Left renal pelvis (tissue), 4 donors: ENCODE results near the gene IAPP. TPM values are rescaled to one million over a fixed set of nuclear protein-coding genes. Genes with fewer than 3 reads are reported as not detected.
"Not testable (repeated sequence)": the region's sequence is repeated elsewhere in the genome, so short reads cannot be mapped to it uniquely, and the experiment has no call there.

Experiments
- DNase-seq, 4 donors: peaks; one replicate each; pipeline ENCODE4 v3.0.0-alpha.2; 2013; ENCODE audit warnings: low read depth in 4 of 4, low spot score in 3 of 4
- polyA plus RNA-seq, 4 donors: library from polyadenylated mRNA; unstranded; fragments of 120-200 nt; gene quantifications; one replicate each; pipeline ENCODE4 v1.2.1, GENCODE V29; 2013; ENCODE audit not compliant: insufficient read length in 4 of 4

IAPP gene
- polyA plus RNA-seq, 4 donors: not detected

DNA sequence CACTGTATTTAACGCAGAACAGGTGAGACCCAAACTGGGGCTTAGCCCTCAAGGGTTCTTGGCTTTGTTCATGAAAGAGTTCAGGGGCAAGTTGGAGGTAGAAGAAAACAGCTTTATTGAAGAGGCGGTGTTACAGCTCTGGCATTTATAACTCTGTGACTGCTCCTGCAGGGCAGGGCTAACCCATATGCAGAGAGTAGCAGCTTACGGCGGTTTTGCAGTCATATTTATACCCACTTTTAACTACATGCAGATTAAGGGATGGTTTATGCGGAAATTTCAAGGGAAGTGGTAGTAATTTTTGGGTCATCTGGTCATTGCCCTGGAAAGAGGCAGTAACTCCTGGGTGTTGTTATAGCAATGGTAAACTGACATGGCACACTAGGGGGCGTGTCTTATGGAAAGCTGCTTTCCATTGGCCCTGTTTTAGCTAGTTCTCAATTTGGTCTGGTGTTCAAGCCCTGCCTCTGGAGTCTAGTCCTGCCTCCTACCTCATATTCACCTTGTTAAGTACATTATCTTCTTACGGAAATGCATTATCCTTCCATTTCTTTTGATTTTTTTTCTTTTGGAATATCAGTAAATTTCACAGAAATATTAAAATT is 1.8 kb upstream of the IAPP start:
- DNase-seq: no peak

DNA sequence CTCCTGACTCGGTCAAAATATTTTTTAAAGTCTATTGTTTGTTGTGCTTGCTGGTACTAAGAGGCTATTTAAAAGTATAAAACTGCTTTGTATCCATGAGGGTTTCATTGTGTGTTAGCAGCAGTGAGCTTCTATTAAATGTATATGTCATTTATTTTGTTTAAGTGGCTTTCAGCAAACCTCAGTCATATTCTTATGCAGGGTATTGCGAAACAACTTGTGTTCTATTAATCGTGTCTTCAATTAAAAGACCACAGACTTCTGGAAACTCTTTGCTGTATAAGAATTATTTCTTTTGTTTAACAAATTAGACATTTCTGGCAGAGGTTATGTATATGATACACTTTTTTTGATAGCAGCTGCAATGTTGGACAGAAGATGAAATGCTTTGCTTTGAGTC is 6.5 kb downstream of the IAPP start:
- DNase-seq: no peak

DNA sequence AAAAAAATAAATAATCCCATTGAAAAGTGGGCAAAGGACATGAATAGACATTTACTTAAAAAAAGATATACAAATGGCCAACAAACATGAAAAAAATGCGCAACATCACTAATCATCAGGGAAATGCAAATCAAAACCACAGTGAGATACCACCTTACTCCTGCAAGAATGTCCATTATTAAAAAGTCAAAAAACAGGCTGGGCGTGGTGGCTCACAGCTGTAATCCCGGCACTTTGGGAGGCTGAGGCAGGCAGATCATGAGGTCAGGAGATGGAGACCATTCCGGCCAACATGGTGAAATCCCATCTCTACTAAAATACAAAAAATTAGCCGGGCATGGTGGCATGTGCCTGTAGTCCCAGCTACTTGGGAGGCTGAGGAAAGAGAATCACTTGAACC is 8.6 kb downstream of the IAPP start:
- DNase-seq: not testable (repeated sequence)

DNA sequence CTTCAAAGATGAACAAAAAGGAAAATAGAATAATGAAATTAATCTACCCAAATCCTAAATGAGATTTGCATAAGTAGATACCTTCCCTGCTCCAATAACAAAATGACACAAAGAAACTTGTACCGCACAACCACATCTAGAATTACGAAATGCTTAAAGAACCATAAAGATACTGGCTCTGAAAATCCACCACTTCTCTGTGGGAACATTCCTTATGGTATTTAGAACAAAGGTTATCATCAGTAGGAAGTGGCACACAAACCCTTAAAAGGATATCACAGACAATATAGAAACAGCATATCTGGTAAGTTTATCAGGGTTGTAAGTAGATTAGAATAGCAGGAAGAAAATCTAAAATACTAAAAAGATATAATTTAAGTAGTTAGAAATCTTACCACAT is 11.6 kb downstream of the IAPP start:
- DNase-seq: no peak

DNA sequence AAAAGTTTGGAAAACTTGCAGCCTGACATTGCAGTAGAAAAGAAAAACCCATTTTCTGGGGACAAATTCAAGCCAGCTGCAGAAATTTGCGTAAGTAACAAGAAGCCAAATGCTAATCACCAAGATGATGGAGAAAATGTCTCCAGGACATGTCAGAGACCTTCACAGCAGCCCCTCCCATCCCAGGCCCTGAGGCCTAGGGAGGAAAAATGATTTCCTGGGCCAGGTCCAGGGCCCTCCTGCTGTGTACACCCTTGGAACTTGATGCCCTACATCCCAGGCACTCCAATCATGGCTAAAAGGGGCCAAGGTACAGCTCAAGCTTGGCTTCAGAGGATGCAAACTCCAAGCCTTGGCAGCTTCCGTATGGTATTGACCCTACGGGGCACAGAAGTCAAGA is 14.5 kb downstream of the IAPP start:
- DNase-seq: no peak

DNA sequence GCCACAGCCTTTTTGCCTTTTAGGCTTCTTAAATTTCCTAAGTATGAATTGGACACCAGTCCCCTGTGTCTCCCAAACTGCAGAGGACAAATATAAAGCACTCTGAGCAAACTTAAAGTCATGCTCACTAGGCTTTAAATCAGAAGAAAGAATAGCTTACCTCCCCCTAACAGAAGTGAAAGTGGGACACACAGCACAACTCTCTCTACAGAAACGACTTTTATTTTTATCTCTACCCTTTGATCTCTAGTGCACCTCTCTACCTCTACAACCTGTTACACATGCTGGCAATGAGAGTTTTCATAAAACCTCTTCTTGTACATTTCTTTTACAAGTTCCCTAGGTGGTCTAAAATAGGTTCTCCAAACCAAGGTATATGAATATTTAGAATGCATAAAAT is 19.7 kb downstream of the IAPP start:
- no peak for DNase-seq

DNA sequence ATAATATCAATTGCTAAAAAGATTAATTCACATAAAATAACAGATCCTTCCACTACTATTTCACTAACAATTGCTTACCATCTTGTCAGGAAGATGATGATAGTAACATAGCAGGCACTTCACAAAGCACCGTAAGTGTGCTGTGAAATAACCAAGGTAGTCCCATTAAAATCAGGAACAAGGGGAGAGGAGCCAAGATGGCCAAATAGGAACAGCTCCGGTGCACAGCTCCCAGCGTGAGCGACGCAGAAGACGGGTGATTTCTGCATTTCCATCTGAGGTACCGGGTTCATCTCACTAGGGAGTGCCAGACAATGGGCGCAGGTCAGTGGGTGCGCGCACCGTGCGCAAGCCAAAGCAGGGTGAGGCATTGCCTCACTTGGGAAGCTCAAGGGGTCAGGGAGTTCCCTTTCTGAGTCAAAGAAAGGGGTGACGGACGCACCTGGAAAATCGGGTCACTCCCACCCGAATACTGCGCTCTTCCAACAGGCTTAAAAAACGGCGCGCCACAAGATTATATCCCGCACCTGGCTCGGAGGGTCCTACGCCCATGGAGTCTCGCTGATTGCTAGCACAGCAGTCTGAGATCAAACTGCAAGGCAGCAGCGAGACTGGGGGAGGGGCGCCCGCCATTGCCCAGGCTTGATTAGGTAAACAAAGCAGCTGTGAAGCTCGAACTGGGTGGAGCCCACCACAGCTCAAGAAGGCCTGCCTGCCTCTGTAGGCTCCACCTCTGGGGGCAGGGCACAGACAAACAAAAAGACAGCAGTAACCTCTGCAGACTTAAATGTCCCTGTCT is 22.3 kb downstream of the IAPP start:
- DNase-seq: not testable (repeated sequence)

DNA sequence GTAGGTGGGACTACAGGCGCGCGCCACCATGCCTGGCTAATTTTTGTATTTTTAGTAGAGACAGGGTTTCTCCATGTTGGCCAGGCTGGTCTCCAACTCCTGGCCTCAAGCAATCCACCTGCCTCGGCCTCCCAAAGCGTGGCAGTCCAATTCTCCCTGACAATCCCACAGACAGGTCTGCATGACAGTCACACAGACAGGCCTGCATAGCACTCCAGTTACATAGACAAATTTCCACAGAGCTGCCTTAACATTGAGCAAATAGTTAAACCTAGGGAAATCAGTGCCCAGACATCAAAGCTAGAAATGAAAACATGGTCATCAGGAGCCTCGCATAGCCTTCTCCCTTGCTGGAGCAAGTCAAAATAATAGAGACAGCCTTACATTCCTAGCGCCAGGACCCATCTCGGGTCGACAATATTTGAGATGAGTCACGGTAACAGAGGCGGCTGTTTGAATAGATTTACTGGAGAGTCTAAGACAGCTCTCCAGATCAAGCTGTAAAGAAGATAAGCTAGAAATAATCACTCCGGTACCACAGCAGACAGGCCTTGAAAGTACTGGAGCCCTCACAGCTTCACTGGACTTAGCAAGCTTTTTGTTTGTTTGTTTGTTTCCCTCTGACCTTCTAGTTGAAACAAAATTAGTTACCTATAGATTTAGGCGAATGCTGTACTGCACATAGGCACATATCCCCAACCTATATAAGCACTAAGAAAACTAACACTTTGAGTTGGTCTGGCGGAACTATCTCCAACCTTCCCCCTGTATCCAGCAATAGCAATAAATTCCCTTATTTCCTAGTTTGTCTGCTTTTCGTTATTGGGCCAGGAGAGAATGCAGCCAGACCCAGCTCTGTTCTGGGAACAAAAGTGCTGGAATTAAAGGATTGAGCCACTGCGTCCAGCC is 40.9 kb downstream of the IAPP start:
- DNase-seq: no peak

DNA sequence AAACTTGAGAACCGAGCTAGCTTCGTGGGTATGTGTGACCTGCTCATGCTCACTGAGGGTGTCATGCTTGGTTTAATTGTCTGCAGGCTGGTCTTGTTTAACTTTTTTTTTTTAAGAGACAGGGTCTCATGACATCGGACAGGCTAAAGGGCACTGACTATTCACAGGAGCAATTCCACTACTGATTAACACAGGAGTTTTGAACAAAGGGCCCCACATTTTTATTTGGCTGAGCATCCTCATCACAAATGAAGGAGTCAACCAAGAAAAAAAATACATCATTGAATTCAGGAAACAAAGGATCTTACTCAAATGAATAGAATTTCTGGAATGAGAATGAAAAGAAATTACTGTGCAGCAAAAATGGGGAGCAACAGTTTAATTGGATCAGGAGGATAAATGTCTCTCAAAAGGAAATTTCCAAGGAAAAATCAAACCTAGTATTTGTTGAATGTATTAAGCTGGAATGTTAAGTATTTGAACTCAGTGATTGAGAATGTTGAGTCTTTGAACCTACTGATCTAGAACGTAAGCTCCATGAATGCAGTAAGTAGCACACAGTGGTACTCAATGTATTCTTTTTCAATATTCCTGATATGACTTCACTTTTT is 43.9 kb downstream of the IAPP start:
- DNase-seq: peak in 1 of 4 donors; percentile 12

DNA sequence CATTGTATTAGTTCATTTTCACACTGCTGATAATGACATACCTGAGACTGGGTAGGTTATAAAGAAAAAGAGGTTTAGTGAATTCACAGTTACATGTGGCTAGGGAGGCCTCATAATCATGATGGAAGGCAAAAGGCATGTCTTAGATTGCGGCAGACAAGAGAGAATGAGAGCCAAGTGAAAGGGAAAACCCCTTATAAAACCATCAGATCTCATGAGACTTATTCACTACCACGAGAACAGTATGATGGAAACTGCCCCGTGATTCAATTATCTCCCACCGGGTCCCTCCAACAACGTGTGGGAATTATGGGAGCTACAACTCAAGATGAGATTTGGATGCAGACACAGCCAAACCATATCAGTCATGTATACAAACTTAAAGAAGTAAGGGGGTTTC is 45.7 kb downstream of the IAPP start:
- DNase-seq: not testable (repeated sequence)

DNA sequence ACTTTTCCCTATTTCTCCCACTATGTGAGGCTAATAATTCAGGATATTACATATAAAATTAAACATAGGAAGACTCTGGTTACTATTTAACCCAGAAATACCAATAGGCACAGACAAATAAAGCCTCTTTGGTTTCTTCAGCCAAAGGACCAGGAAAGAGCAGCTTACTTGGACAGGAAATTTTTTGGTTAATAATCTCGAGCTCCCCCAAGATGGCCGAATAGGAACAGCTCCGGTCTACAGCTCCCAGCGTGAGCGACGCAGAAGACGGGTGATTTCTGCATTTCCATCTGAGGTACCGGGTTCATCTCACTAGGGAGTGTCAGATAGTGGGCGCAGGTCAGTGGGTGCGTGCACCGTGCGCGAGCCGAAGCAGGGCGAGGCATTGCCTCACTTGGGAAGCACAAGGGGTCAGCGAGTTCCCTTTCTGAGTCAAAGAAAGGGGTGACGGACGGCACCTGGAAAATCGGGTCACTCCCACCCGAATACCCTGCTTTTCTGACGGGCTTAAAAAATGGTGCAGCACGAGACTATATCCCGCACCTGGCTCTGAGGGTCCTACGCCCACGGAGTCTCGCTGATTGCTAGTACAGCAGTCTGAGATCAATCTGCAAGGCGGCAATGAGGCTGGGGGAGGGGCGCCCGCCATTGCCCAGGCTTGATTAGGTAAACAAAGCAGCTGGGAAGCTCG is 46.5 kb downstream of the IAPP start:
- not testable (repeated sequence) for DNase-seq

DNA sequence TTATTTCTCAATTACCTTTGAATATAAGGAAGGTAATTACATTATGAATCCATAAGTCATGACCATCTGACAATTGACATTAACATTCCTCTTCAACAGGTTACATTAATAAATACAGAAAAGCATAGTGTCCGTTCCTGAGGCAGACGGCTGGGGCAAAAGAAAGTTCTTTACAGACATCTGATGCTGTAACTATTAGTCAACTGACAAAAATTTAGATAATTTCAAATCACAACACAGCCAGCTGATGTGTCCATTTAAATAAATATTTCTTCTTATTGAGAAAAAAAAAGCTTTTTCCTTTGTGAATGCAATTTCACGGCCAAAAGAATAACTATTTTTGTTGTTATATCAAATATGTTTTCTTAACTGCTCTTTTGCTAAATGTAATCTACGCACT is 55.5 kb downstream of the IAPP start:
- no peak for DNase-seq

Other genes starting within 250 kb of the IAPP start
- under 1 TPM in 1 of 4 donors, not detected in 3; 0.46 TPM for gene SLCO1B1, start 241.7 kb upstream of the IAPP start, polyA plus RNA-seq
- under 1 TPM in 3 of 4 donors, not detected in 1; 0.03 to 0.60 (median 0.10) TPM for gene SLCO1A2, start 38.0 kb upstream of the IAPP start, polyA plus RNA-seq
- 10 to 100 TPM; 14.1 to 22.2 (median 20.4) TPM for gene PYROXD1, start 64.8 kb downstream of the IAPP start, polyA plus RNA-seq
- gene RECQL, start 128.7 kb downstream of the IAPP start, polyA plus RNA-seq: 10 to 100 TPM; 30.1 to 38.5 (median 34.9) TPM
- 10 to 100 TPM; 38.6 to 60.9 (median 48.9) TPM for gene GOLT1B, start 128.9 kb downstream of the IAPP start, polyA plus RNA-seq
- 10 to 100 TPM in 3 of 4 donors, under 1 TPM in 1; 0.81 to 22.6 (median 15.3) TPM for gene SPX, start 153.4 kb downstream of the IAPP start, polyA plus RNA-seq
- under 1 TPM in 3 of 4 donors, not detected in 1; 0.10 to 0.32 (median 0.17) TPM for gene GYS2, start 231.9 kb downstream of the IAPP start, polyA plus RNA-seq